ENCODE data around the gene AANAT. TPM values are rescaled to one million over a fixed set of nuclear protein-coding genes. Genes with fewer than 3 reads are reported as not detected.

AANAT gene
- total RNA-seq, result not detected in 2 replicates
- polyA plus RNA-seq, result not detected in 2 replicates
- 0.10 TPM in 1 of 2 replicates, not detected in the other for polyA plus RNA-seq (2011; cell fraction: cytosol; rRNA removed)
- not detected in 2 replicates for polyA plus RNA-seq (2011; cell fraction: nucleus; rRNA removed)
- not detected in 2 replicates for polyA plus RNA-seq (2012)
- not detected in 2 replicates for polyA minus RNA-seq
- polyA minus RNA-seq (2011; cell fraction: cytosol; rRNA and poly(A)+ RNA removed), result not detected
- polyA minus RNA-seq (2011; cell fraction: nucleus; rRNA and poly(A)+ RNA removed), result not detected in 2 replicates
- Bru-seq, nascent RNA, result percentile 11 among the genes with signal in this experiment
- percentile 11 among the genes with signal in this experiment for BruChase-seq, experiment 1, labeled RNA remaining after a 6-hour chase
- BruChase-seq, experiment 2, labeled RNA remaining after a 2-hour chase, result percentile 9 among the genes with signal in this experiment
- long read RNA-seq, result 0 reads

- no TSS peak for BruUV-seq (replicated peaks)
- no peak for TF ChIP-seq CTCF (IDR thresholded peaks at IDR 0.05; ENCODE audit: extremely low read depth in 1 of 2, insufficient read depth in 1 of 2, low read depth in 1 of 2, low read length in 2 of 2)
- no peak for TF ChIP-seq GATA2 (IDR thresholded peaks at IDR 0.05; ENCODE audit: insufficient read depth, insufficient read length, low read depth, low read length)
- TF ChIP-seq FOS (IDR thresholded peaks at IDR 0.05; ENCODE audit: borderline replicate concordance, insufficient read depth, low read length), result no peak
- no peak for TF ChIP-seq EZH2 (IDR thresholded peaks at IDR 0.05; ENCODE audit: borderline replicate concordance, low read depth, low read length, severe bottlenecking)
- no peak for TF ChIP-seq POLR2AphosphoS5 (IDR thresholded peaks at IDR 0.05; ENCODE audit: insufficient read depth, low read depth, low read length)
- TF ChIP-seq MYC (IDR thresholded peaks at IDR 0.05; ENCODE audit: low read depth, low read length), result no peak
- TF ChIP-seq MAX (IDR thresholded peaks at IDR 0.05; ENCODE audit: insufficient read depth, insufficient read length), result no peak
- TF ChIP-seq POLR2A (IDR thresholded peaks at IDR 0.05; ENCODE audit: low read depth, low read length), result no peak
- TF ChIP-seq JUN (IDR thresholded peaks at IDR 0.05; ENCODE audit: borderline replicate concordance, insufficient read depth, insufficient read length, low read depth), result no peak
- no peaks in the 10 kb centered on the region for H3K79me2 ChIP-seq (ENCODE audit: control insufficient read depth, insufficient read depth, low read length)
- POLR2A ChIA-PET, result no interaction called here
- H3K27me3 ChIP-seq (ENCODE audit: control insufficient read depth in 2 of 2, insufficient read depth in 2 of 2, low read length in 2 of 2), result no peaks in the 10 kb centered on the region
- no peaks in the 10 kb centered on the region for H3K4me1 ChIP-seq (ENCODE audit: control insufficient read depth, extremely low read depth, insufficient read depth, low read length)
- H3K36me3 ChIP-seq (ENCODE audit: control insufficient read depth in 2 of 2, extremely low read depth in 1 of 2, insufficient read depth in 2 of 2, low read length in 2 of 2), result peaks cover 0 to 6% of the 10 kb centered on the region in 2 experiments
- intact Hi-C loops (cut with micrococcal nuclease) (loop anchor here (2.0 kb wide), 1 partner anchor 59 kb away; no protein-coding TSS in a partner anchor), dilution Hi-C loops (cut with MboI; ENCODE audit: extremely low pct_ligation_motif_present, low sequenced_read_pairs) (no loop called here)
- no peaks in the 10 kb centered on the region for H4K20me1 ChIP-seq (replicated peaks; ENCODE audit: control insufficient read depth, extremely low read depth, insufficient read depth, low read length)
- DNase-seq (ENCODE audit: low read depth, low spot score) (no peak), FAIRE-seq (no peak)
- H3K9me3 ChIP-seq (replicated peaks; ENCODE audit: control insufficient read depth, insufficient read depth, low read length), result no peaks in the 10 kb centered on the region
- CTCF ChIA-PET, result interaction anchor here (0.8 to 3.4 kb wide), 14 partner anchors 8 to 214 kb away, joined by 3 to 110 read pairs (median 6); no protein-coding TSS in a partner anchor
- H3K4me3 ChIP-seq (replicated peaks in 1 of 3; ENCODE audit: insufficient read depth in 1 of 3, low read depth in 1 of 3, low read length in 3 of 3), result no peak within 1 kb of the TSS
- no peaks in the 10 kb centered on the region for H3K9me1 ChIP-seq (replicated peaks; ENCODE audit: control insufficient read depth, extremely low read depth, insufficient read depth, low read length)
- H3K4me2 ChIP-seq (ENCODE audit: insufficient read depth, low read length), result no peak within 1 kb of the TSS
- no peak within 1 kb of the TSS for H3K9ac ChIP-seq (replicated peaks; ENCODE audit: extremely low read depth, insufficient read depth, low read length)
- no peak within 1 kb of the TSS for H3K27ac ChIP-seq (ENCODE audit: insufficient read depth, low read depth, low read length)
- no peak within 1 kb of the TSS for H2AFZ ChIP-seq (ENCODE audit: low read depth, low read length)
Observed at GRCh38 chr17:76467366-76467765, at the start of gene AANAT. TSS of gene AANAT (plus strand) at chr17:76467603. CDS start at chr17:76468747, 1,144 bp downstream.

Measured in endothelial cell of umbilical vein (primary cell).